HG03354 (cell line): ENCODE data around the gene MAPK10.
"Not testable (repeated sequence)": the region's sequence is repeated elsewhere in the genome, so short reads cannot be mapped to it uniquely, and the experiment has no call there.

ENCODE experiments used
- ATAC-seq: cut with Tn5 transposase; IDR thresholded peaks from one replicate; pipeline ENCODE4 v1.9.1; 2021; ENCODE audit warnings: mild to moderate bottlenecking; ENCODE audit not compliant: unreplicated experiment, poor library complexity, severe bottlenecking

MAPK10 gene

DNA sequence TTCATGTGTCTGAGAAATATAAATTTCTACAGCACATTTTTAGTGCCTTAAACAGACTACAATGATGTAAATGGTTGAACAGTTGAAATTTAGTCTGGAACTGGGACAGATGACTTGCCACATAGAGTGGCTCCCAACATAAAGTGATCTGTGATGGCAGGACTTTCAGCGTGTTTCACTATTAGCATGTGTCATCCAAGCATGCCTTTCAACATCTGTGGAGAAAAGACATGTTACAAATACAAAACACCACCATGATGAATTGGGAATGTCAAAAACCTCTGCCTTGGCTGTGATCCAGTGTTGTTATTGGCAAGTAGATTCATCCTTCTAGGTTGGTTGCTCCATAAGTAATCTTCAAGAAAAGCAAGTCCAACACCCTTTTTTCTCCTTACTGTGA lies 348.7 kb downstream of the MAPK10 start:
- no peak for ATAC-seq

DNA sequence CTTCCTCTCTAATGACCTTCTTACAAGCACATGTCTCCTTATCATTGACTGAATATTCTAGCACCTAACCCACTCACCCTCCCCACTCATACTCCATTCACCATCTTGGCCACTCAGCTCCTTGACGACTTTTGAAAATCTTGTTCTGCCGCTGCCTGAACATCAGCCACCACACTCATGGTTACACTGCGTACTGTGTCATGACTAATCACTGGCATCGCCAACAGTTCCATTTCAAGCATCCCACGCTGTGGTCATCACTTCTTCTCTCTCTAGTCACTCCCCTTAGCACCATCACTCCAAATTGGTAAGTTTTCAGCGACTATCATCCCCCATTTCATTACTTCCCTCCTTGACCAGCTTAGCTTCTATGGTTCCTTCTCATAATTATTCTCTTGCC lies 352.8 kb downstream of the MAPK10 start:
- ATAC-seq: no peak

DNA sequence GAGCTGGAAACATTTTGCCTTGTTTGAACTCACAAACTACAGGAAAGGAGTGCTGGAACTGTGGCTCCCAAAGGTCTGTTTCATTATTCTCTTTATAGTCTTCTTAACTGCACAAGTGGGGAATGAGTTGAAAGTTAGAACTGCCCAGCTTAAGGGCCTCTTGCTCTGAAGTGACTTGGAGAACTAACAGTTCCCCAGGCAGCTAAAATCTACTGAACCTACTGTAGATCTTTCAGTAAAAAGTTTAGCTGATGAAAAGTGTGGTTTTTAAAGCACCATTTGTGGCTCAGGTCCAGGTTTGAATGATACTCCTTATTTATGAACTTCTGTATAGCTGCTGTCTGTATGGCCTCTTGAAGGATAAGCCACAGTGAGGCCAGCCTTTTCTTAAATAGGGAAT lies 353.8 kb downstream of the MAPK10 start:
- ATAC-seq: no peak

GRCh38 chr4:86004030-86004429 lies 355.8 kb downstream of the MAPK10 start:
- ATAC-seq: no peak

DNA sequence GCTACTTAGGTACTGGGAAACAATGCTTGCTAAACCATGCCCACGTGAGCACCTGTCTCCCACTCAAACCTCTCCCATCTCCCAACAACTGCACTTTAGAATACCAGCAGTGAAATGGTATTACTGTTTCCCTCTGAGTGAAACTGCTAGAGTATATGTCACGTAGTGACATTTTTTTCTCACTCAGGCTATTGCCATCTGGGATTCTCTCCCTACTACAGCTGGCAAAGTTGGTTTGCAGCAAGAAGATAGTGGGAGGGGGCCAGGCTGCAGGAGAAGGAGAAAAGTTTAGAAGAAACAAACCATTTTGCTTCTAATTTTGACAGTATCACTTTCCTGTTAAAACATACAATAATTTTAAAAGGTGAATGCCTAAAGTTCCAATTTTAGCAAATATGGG lies 358.3 kb downstream of the MAPK10 start:
- no peak for ATAC-seq

DNA sequence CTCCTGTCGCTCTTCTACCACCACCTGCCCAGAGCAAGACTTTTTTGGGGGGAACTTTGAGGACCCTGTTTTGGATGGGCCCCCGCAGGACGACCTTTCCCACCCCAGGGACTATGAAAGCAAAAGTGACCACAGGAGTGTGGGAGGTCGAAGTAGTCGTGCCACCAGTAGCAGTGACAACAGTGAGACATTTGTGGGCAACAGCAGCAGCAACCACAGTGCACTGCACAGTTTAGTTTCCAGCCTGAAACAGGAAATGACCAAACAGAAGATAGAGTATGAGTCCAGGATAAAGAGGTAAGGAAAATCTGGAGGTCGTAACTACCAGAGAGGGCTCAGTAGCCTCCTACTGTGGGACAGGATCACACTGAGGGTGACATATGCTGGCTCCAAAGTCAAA lies 364.5 kb downstream of the MAPK10 start:
- no peak for ATAC-seq

DNA sequence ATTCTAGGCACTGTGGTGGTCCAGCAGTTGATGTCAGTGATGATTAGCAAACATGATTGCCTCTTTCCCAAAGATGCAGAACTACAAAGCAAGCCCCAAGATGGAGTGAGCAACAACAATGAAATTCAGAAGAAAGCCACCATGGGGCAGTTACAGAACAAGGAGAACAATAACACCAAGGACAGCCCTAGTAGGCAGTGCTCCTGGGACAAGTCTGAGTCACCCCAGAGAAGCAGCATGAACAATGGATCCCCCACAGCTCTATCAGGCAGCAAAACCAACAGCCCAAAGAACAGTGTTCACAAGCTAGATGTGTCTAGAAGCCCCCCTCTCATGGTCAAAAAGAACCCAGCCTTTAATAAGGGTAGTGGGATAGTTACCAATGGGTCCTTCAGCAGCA lies 365.3 kb downstream of the MAPK10 start:
- no peak for ATAC-seq

GRCh38 chr4:85993641-85994040 lies 366.2 kb downstream of the MAPK10 start:
- ATAC-seq: no peak

DNA sequence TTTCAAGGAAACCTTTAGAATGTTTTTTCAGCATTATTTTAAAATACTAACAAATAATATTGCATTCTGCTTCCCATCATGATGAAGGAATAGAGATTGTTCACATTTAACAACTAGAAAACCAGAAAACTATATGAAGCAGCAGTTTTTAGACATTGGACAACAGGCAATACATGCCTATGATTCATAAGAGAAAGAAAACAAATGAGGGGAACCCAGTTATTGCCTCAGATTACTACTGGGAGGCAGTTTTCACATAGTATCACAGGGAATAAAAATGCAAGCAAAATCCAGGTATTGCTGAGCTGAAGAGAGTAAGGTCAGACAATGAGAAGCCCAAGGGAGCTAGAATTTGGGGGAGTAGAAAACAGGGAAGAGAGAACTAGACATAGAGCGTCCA lies 373.6 kb downstream of the MAPK10 start:
- no peak for ATAC-seq

DNA sequence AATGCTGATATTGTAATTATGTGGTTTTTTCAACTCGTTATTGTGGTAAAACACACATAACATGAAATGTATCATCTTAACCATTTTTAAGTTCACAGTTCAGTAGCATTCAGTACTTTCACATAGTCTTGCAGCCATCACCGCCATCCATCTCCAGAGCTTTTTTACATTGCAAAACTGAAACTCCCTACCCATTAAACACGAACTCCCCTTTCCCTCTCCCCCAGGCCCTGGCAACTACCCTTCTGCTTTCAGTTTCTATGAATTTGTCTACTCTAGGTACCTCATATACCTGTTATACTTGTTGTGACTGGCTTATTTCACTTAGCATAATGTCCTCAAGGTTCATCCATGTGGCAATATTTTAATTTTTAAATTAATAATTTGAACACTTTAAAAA lies 380.6 kb downstream of the MAPK10 start:
- peak; percentile 97 for ATAC-seq

- no peak for ATAC-seq
Measured at GRCh38 chr4:85970535-85970934, 389.3 kb downstream of the MAPK10 start.

DNA sequence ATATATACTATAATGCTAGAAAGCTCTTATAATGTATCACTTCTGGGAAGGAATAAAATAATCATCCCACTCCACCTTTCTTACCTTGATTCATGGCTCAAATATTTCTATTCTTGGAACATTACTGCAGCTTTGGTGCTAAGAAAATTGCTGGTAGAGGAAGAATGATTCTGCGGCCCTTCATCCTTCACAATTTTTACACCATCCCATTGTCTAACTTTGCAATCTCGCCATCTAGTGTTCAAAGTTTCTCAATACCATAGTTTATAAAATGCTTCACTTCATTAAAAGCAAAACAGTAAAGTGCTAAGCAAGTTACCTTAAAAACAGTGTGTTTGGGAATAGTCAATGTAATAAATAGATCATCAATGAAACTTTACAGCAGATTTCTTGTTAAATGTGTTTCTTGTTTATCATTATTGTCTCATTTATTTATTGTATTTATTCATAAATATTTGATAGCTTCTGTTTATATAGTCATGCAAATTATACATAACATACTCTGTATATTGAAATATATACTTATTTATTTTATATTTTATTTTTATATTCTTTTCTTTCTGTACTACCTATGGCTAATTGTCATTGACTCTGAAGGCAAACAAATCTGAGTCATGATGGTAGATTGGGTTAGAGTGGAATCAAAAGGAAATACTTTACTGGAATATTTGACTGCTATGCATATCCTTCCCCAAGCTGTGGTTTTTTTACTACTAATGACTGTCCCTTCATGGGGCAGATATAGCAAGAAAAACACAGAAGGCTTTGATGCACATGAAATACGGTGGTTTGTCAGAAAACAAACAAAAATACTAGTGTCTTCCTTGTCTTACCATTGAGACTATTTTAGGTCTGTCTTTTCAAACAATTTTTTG lies 390.7 kb downstream of the MAPK10 start:
- ATAC-seq: peak; percentile 73

DNA sequence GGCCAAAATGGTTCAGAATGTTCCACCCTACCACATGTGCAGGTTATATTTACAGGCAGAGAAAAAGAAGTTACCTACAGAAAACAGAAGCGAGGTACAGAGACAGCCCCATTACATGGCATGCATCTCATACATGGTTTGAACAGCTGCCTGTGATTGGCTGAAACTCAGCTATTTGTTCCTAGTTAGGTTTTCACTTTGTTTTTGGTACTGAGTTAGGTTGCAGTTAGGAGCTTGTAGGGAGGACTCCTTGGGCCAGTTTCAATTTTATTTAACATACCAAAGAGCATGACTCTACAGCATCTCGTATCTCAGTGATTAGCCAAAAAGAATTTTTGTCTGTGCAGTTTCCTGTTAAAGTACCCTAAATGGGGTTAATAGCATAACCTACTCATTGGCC lies 392.0 kb downstream of the MAPK10 start:
- ATAC-seq: no peak

GRCh38 chr4:85966373-85966772 lies 393.5 kb downstream of the MAPK10 start:
- ATAC-seq: no peak

DNA sequence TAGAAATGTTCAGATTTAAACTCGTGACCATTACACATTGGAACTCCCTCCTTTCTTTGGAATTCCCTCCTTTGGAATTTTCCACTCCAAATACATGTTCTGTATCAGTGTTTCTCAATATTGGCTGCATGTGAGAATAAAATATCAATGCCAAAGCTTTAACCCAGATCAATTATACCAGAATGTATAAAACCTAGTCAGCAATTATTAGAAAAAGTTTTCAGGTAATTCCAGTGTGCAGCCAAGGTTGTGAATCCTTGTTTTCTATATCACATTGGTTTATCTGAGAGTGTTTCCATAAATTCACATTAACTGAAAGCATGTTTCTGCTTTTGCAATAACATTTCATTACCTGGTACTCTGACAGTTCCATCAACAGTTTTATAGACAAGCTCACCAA lies 394.3 kb downstream of the MAPK10 start:
- no peak for ATAC-seq

DNA sequence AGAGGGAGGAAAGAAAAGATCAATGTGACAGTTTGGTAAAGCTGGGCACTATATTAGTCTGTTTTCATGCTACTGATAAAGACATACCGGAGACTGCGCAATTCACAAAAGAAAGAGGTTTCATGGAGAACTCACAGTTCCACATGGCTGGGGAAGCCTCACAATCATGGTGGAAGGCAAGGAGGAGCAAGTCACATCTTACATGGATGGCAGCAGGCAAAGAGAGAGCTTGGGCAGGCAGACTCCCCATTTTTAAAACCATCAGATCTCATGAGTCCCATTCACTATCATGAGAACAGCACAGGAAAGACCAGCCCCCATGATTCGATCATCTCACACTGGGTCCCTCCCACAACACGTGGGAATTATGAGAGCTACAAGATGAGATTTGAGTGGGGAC lies 394.8 kb downstream of the MAPK10 start:
- ATAC-seq: not testable (repeated sequence)

DNA sequence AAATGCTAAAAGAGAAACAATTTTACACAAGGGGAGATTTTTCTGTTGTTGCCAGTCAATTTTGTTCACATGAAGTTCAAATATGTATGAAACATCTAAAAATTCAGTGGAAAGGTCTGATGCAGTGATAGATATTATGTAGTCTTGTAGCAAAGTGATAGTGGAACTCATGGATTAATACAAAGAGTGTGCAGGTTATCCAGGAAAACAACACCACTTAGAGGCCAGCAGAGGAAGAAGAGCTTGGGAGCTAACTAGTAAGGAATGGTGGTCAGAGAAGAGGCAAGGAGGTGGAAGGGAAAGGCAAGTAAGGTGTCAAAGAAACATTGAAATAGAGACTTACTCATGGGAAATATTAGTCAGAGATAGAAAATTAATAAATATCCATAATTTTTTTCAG lies 395.6 kb downstream of the MAPK10 start:
- ATAC-seq: no peak

DNA sequence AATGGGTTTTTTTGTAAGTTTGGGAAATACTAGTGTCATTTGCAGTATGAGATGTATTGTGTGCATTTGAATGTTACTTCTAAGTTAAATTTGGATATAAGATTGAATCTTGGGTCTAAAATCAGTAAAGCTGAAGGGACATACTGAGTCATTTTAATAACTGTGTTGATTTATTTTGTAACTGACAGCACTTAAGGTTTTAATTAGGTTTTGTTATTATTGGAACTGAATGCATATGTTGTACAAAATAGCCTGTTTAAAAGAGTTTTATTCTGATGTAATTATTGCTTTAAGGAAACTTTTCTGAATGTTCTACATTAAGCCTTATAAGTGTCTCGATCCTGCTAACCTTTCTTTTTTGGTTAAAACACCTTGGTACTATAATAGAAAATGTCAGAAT lies 396.6 kb downstream of the MAPK10 start:
- no peak for ATAC-seq

- ATAC-seq: no peak
Measured at GRCh38 chr4:85961887-85962286, 398.0 kb downstream of the MAPK10 start.

DNA sequence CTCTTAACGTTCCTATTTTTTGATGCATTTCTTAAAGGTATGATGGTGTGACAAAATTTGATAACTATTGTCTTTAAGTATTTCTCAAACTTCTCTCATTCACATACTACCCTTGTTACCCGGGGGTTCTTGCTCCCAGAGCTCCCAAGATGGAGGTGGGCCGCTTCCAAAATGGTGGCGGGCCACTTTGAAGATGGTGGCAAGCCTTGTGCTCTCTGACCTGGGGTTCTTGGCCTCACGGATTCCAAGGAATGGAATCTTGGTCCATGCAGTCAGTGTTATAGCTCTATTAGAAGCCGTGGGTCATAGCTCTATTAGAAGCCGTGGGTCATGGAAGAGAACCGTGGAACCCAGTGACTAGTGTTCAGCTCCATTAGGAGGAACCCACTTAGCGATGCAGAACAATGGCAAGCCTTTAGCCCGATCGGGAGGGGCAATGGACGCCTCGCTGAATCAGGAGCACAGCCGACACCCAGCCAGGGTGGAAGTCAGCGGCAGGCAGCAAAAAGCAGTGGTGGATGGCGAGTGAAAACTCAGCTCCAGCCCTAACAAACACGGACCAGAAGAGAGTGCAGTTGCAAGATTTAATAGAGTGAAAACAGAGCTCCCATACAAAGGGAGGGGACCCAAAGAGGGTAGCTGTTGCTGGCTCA lies 403.4 kb downstream of the MAPK10 start:
- no peak for ATAC-seq

- ATAC-seq: no peak
Measured at GRCh38 chr4:85955620-85956292, 404.1 kb downstream of the MAPK10 start.
